PC-9 (cell line): ENCODE results near the gene RFXAP.

ENCODE experiments used
- CTCF ChIP-seq: fragments of 200-600 bp; sonication (generic); conservative IDR thresholded peaks from 2 replicates; pipeline ENCODE4 v1.6.1; 2017; ENCODE audit warnings: mixed run types, antibody characterized with exemption, mild to moderate bottlenecking, moderate library complexity
- EZH2 ChIP-seq: fragments of 200-600 bp; sonication (generic); IDR thresholded peaks from 2 replicates; pipeline ENCODE4 v1.8.0; 2017; ENCODE audit warnings: antibody characterized with exemption, low read depth

GRCh38 chr13:36859259-36859658, 40.2 kb downstream of the RFXAP start:
- TF ChIP-seq CTCF (no peak), EZH2 (no peak)
